MM.1S (cell line): ENCODE results near the gene GP5.

Experiments
- EZH2 ChIP-seq: fragments of 300-600 bp; sonication (generic); optimal IDR thresholded peaks from 2 replicates; pipeline ENCODE3; 2017; ENCODE audit warnings: low read depth, mild to moderate bottlenecking, antibody characterized with exemption, low read length, mixed read lengths
- EZH2phosphoT487 ChIP-seq: fragments of 300-600 bp; sonication (generic); IDR thresholded peaks from 2 replicates; pipeline ENCODE4 v1.6.1; 2018; ENCODE audit warnings: antibody characterized with exemption, low read length
- TF ChIP-seq, protein P1 (sequence below): fragments of 300-600 bp; sonication (generic); IDR thresholded peaks from 2 replicates; pipeline ENCODE4 v1.5.1; 2016; ENCODE audit warnings: antibody characterized with exemption, low read length, mixed read lengths

DNA sequence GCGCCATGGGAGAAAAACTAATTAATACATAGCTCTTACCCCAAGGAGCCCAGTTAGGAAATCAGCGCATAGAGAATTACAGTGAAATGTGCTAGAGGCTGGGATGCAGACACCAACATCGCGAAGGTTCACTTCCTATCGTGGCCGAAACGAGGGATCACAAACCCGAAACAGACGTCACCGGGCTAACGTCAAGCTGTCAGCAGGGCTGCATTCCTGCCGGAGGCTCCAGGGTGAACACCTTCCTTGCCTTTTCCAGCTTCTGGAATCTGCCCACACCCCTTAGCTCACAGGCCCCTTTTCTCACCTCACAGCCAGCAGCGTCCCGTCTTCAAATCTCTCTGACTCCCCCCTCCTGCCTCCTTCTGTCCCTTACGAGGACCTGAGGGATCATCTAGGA lies 13.0 kb downstream of the GP5 start:
- TF ChIP-seq, protein P1, sequence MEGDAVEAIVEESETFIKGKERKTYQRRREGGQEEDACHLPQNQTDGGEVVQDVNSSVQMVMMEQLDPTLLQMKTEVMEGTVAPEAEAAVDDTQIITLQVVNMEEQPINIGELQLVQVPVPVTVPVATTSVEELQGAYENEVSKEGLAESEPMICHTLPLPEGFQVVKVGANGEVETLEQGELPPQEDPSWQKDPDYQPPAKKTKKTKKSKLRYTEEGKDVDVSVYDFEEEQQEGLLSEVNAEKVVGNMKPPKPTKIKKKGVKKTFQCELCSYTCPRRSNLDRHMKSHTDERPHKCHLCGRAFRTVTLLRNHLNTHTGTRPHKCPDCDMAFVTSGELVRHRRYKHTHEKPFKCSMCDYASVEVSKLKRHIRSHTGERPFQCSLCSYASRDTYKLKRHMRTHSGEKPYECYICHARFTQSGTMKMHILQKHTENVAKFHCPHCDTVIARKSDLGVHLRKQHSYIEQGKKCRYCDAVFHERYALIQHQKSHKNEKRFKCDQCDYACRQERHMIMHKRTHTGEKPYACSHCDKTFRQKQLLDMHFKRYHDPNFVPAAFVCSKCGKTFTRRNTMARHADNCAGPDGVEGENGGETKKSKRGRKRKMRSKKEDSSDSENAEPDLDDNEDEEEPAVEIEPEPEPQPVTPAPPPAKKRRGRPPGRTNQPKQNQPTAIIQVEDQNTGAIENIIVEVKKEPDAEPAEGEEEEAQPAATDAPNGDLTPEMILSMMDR: no peak
- no peak for TF ChIP-seq EZH2
- no peak for TF ChIP-seq EZH2phosphoT487
